GM19324 (cell line): ENCODE results near the gene CA5A.

Experiments
- ATAC-seq: cut with Tn5 transposase; IDR thresholded peaks from one replicate; pipeline ENCODE4 v1.9.1; 2021; ENCODE audit warnings: mild to moderate bottlenecking, moderate library complexity; ENCODE audit not compliant: unreplicated experiment, low FRiP score

CA5A gene

GRCh38 chr16:87841340-87842208 is 94.8 kb downstream of the CA5A start:
- ATAC-seq, result no peak

DNA sequence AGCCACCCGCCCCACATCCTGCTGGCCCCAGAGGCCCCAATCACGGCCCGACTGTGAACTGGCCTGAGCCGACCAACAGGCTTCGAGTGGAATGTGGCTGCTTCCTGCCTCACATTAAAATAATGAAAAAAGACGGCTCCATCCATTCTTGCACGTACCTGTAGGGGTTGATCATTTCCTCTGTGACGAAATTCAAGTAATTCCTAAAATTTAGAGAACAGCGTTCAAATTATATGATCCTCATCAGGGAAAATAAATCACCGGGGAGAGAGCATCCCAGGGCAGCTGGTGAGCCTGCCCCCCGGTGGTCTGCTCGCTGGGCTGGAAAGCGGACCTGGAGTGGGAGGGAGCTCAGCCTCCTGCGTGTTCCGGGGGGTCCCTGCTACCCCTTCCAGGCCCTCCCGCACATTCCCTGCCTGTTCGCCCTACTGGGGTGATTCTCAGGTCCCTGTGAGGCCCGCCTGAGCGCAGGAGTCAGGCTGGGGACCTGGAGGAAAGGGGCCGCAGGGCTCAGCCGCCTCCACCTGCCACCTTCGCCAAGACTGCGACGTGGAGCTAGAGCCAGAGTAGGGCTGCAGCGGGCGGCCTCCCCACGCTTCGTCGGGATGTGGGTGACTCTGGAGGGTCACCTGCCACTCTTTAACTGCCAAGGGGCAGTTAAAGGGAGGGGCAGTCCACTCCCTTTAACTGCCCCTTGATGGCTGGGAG is 95.9 kb downstream of the CA5A start:
- ATAC-seq, result no peak

DNA sequence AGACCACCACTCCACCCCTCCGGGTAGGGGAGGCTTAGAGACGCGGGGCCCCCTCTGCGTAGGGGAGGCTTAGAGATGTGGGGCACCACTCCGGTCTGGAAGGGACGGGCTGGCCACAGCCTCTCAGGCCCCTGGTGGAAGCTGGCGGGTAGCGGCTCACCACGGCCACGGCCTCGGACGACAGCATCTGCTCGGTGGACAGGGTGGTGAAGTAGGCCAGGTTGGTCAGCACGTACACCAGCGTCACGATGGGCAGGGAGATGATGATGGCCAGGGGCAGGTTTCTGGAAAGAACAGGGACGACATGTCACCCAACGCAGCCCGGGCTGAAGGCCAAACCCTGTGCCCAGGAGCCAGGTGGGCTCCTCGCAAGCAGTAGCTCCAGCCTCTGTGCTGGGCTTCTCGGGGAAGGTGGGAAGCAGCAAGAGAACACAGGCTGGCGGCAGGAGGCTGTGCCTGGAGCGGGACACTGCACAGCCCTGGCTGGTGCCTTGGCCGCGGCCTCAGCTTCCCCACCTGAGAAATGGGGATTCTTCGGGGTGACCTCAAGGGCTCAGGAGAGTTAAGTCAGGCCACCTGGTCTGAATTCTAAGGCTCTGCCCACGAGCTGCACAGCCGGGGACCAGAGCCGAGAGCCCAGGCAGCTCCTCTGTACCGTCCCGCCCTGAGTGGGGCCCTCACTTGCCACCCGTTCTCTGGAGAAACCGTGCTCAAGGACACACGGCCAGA is 96.6 kb downstream of the CA5A start:
- ATAC-seq, result no peak

DNA sequence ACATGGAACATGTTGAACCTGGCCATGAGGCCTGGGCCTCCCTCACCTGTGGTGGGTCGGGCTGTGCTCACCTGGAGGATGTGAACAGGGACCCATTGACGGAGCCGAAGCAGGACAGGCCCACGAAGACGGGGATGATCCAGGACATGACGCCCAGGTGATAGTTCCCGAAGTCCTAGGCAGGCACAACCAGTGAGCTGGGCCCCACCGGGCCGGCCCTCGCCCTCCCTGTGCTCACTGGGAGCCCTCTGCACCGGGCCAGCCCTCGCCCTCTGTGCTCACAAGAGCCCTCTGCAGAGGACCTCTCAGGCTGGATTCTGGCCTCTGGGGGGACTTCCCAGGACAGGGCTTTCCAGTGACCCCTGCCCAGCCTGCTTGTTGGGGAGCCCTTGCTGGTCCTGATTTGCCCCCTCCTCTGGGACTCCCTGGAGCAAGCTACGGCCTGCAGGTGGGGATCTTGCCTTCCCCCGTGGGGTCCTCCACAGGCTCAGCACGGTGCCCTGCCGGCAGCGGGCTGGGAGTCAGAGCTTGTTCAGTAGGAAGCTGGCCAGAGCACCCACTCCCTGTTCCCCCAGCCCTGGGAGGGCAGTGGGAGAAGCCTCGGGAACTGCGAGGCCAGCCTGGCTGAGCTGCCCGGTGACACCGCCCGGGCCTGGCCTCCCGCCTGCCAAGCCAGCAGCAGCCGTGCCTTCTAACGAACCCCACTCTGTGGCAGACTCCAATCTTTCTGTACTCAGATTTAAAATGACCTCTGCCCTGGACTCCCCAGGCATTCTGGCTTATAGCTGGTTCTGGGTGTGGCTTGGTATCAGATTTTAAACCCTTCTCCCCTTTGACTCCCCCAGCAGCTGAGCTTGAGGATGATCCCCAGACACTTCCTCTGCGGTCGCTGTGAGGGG is 97.4 kb downstream of the CA5A start:
- no peak for ATAC-seq
